Activated CD8-positive, alpha-beta T cell treated with anti-CD3 and anti-CD28 coated beads, Interleukin-2, amount 10 ng/mL, durations not matched to agents 7 days and 5 days (primary cell): ENCODE results near the gene DUOX2. TPM values are rescaled to one million over a fixed set of nuclear protein-coding genes. Genes with fewer than 3 reads are reported as not detected.
"Not testable (repeated sequence)": the region's sequence is repeated elsewhere in the genome, so short reads cannot be mapped to it uniquely, and the experiment has no call there.

ENCODE experiments used
- ATAC-seq: fragments of 150-1000 bp; cut with Tn5 transposase; one replicate; pipeline ENCODE4 v1.10.0; 2021; ENCODE audit warnings: moderate library complexity
- CTCF ChIA-PET: fragments of 350-600 bp; sonication (Branson Sonifier 250); formaldehyde crosslinking; loops from one replicate; lab custom pipeline; 2021; ENCODE audit warnings: antibody characterized with exemption; lab: Charles Lee
- POLR2A ChIA-PET: fragments of 350-600 bp; sonication (Branson Sonifier 250); formaldehyde crosslinking; loops from one replicate; lab custom pipeline; 2021; ENCODE audit warnings: antibody characterized with exemption; lab: Charles Lee
- DNase-seq: peaks from one replicate; pipeline ENCODE4 v3.0.0-alpha.2; 2020
- H3K27ac Mint-ChIP-seq: one replicate; pipeline ENCODE4 v1.8.0; 2021; ENCODE audit warnings: mild to moderate bottlenecking, mixed read lengths
- H3K27me3 Mint-ChIP-seq: one replicate; pipeline ENCODE4 v1.8.0; 2021; ENCODE audit warnings: low read depth, mixed read lengths
- H3K36me3 Mint-ChIP-seq: one replicate; pipeline ENCODE4 v1.8.0; 2021; ENCODE audit warnings: low read depth, mixed read lengths
- H3K4me1 Mint-ChIP-seq: one replicate; pipeline ENCODE4 v1.8.0; 2021; ENCODE audit warnings: low read depth, mixed read lengths
- H3K4me3 Mint-ChIP-seq: one replicate; pipeline ENCODE4 v1.8.0; 2021; ENCODE audit warnings: mild to moderate bottlenecking, mixed read lengths
- H3K9me3 Mint-ChIP-seq: one replicate; pipeline ENCODE4 v1.8.0; 2022; ENCODE audit warnings: mixed read lengths; ENCODE audit not compliant: insufficient read depth
- total RNA-seq, 2 experiments: library from RNA; stranded (reverse); gene quantifications; one replicate each; pipeline ENCODE4 v1.2.3, GENCODE V29; 2021

DUOX2 gene
- total RNA-seq, 2 experiments from 2014 or later = not detected

GRCh38 chr15:45137703-45138102, 23.7 kb upstream of the DUOX2 start:
- CTCF ChIA-PET = interaction anchor here (2.2 kb wide), 1 partner anchor 20 kb away, joined by 12 read pairs; no protein-coding TSS in a partner anchor
- Mint-ChIP-seq H3K27ac (no peak overlapping the region), H3K36me3 (no peaks in the 10 kb centered on the region), H3K27me3 (peaks cover 31% of the 10 kb centered on the region), H3K4me1 (peaks cover 7% of the 10 kb centered on the region), H3K9me3 (no peaks in the 10 kb centered on the region), H3K4me3 (no peak overlapping the region)
- DNase-seq (no peak), ATAC-seq (no peak)
- POLR2A ChIA-PET = no interaction called here

DNA sequence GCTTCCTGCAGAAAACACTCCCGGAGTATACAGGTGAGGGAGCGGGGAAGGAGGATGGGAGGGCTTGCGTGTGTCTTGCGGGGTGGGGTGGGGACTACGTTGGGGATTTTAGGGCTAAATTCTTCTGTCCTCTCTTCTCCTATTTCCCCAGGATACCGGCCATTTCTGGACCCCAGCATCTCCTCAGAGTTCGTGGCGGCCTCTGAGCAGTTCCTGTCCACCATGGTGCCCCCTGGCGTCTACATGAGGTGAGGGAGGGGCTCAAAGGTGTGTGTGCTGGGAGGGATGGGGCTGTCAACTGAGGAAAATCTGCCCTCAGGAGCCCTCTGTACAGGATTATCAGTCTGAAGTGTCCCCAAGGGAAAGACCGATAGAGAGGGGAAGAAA, 22.4 kb upstream of the DUOX2 start:
- peaks cover 38% of the 10 kb centered on the region for H3K27me3 Mint-ChIP-seq
- H3K4me1 Mint-ChIP-seq = peaks cover 7% of the 10 kb centered on the region
- H3K9me3 Mint-ChIP-seq = no peaks in the 10 kb centered on the region
- CTCF ChIA-PET = no interaction called here
- H3K36me3 Mint-ChIP-seq = no peaks in the 10 kb centered on the region
- POLR2A ChIA-PET = no interaction called here
- no peak overlapping the region for H3K27ac Mint-ChIP-seq
- DNase-seq (no peak), ATAC-seq (no peak)
- H3K4me3 Mint-ChIP-seq = no peak overlapping the region

DNA sequence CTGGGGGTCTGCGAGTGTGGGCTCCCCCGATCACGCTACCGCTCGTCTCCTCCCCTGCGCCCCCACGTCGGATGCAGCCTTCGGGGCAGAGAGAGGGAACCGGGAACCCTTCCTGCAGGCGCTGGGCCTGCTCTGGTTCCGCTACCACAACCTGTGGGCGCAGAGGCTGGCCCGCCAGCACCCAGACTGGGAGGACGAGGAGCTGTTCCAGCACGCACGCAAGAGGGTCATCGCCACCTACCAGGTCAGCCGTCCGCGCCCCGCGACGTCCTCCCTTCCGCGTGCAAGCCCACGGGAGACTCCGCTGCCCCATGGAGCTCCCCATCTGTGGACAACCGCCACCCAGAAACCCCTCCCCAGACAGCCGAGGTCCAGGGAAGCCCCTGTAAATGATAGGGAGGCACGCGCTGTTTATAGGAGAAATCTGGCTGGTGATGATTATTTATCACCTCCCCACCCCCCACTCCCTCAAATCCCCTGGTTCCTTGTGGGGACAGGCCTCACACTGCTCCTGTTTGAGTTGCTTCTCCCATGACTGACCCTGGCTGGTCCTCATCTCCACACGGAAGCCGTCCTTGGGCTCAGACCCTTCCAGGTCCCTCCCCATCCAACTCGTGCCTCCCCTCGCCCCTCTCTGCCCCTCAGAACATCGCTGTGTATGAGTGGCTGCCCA, 21.9 kb upstream of the DUOX2 start:
- H3K36me3 Mint-ChIP-seq, H3K27ac Mint-ChIP-seq, H3K9me3 Mint-ChIP-seq, DNase-seq, H3K4me1 Mint-ChIP-seq, ATAC-seq, POLR2A ChIA-PET, H3K4me3 Mint-ChIP-seq: not testable (repeated sequence)
- H3K27me3 Mint-ChIP-seq = peaks cover 42% of the 10 kb centered on the region
- CTCF ChIA-PET = interaction anchor here (1.1 kb wide), 1 partner anchor 9 kb away, joined by 3 read pairs; no protein-coding TSS in a partner anchor

- Mint-ChIP-seq H3K9me3 (no peaks in the 10 kb centered on the region), H3K4me3 (peak overlapping the region; percentile 13), H3K4me1 (peaks cover 7% of the 10 kb centered on the region), H3K27ac (no peak overlapping the region), H3K27me3 (peaks cover 49% of the 10 kb centered on the region), H3K36me3 (no peaks in the 10 kb centered on the region)
- ChIA-PET POLR2A (no interaction called here), CTCF (interaction anchor here (1.1 to 1.7 kb wide), 2 partner anchors 8 to 33 kb away, joined by 3 to 4 read pairs; no protein-coding TSS in a partner anchor)
- no peak for DNase-seq
- peak; percentile 37 for ATAC-seq
Measured at GRCh38 chr15:45134682-45135604, 21.0 kb upstream of the DUOX2 start.

DNA sequence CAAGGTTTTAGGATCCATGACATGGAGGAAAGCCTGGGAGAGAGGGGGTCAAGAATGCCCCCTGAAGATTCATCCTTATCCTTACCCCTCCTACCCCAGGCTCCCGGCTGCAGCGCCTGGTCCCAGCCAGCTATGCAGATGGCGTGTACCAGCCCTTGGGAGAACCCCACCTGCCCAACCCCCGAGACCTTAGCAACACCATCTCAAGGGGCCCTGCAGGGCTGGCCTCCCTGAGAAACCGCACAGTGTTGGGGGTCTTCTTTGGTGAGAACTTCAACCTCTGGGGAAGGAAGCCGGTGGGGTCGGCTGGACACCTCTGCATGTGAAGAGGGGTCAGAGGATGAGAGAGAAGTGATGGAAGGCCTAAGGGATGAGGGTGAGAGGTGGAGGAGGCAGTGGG, 20.1 kb upstream of the DUOX2 start:
- H3K27ac Mint-ChIP-seq = no peak overlapping the region
- H3K4me3 Mint-ChIP-seq = no peak overlapping the region
- peaks cover 7% of the 10 kb centered on the region for H3K4me1 Mint-ChIP-seq
- ATAC-seq = no peak
- DNase-seq = no peak
- H3K36me3 Mint-ChIP-seq = no peaks in the 10 kb centered on the region
- no peaks in the 10 kb centered on the region for H3K9me3 Mint-ChIP-seq
- ChIA-PET CTCF (interaction anchor here (1.1 to 1.7 kb wide), 2 partner anchors 16 to 34 kb away, joined by 4 to 7 read pairs; no protein-coding TSS in a partner anchor), POLR2A (no interaction called here)
- H3K27me3 Mint-ChIP-seq = peaks cover 53% of the 10 kb centered on the region

GRCh38 chr15:45133561-45133920, 19.6 kb upstream of the DUOX2 start:
- ATAC-seq (no peak), DNase-seq (no peak)
- Mint-ChIP-seq H3K4me3 (no peak overlapping the region), H3K36me3 (no peaks in the 10 kb centered on the region), H3K27ac (no peak overlapping the region), H3K4me1 (peaks cover 7% of the 10 kb centered on the region), H3K27me3 (peaks cover 58% of the 10 kb centered on the region), H3K9me3 (no peaks in the 10 kb centered on the region)
- ChIA-PET CTCF (interaction anchor here (1.1 to 1.7 kb wide), 2 partner anchors 15 to 35 kb away, joined by 4 to 7 read pairs; no protein-coding TSS in a partner anchor), POLR2A (no interaction called here)

DNA sequence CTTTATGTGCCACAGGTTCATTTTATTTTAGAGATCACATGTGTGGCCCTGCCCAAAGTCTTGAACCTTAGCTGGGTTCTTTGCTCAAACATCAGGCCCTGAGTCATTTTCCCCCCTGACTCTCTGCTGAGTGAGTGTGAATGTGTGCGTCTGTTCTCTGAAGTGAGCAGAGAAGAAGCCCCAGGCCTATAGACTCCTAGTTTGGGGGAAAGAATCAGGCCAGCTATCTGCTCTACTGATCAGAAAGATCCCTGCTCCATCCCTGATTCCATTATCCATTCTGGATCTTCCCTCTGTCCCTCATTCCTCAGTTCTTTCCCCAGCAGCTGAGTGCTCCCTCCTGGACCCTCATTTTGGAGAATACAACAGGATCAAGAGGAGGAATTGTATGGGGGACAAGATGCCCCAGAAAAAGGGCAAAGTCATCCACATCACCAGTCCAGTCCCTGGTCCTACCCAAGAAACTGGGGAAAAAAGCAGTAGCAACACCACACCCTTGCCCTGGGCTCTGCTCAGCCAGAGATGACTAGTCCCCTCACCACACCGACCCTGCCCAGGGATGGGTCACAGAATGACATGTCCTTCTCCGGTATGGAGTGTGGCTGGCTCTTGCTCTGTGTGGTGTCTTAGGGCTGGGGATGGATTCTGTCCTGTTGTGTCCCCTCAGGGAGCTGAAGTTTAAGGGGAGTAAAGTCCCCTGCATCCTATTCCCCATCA, 19.0 kb upstream of the DUOX2 start:
- ChIA-PET CTCF (interaction anchor here (1.1 to 3.6 kb wide), 3 partner anchors 15 to 35 kb away, joined by 4 to 28 read pairs (median 7); no protein-coding TSS in a partner anchor), POLR2A (no interaction called here)
- ATAC-seq (no peak), DNase-seq (no peak)
- H3K9me3 Mint-ChIP-seq = no peaks in the 10 kb centered on the region
- H3K27me3 Mint-ChIP-seq = peaks cover 63% of the 10 kb centered on the region
- H3K4me1 Mint-ChIP-seq = peaks cover 7% of the 10 kb centered on the region
- H3K4me3 Mint-ChIP-seq = no peak overlapping the region
- H3K36me3 Mint-ChIP-seq = no peaks in the 10 kb centered on the region
- no peak overlapping the region for H3K27ac Mint-ChIP-seq

GRCh38 chr15:45131510-45131909, 17.5 kb upstream of the DUOX2 start:
- Mint-ChIP-seq H3K27me3 (peaks cover 67% of the 10 kb centered on the region), H3K4me1 (peaks cover 7% of the 10 kb centered on the region), H3K4me3 (no peak overlapping the region), H3K9me3 (no peaks in the 10 kb centered on the region), H3K36me3 (no peaks in the 10 kb centered on the region), H3K27ac (no peak overlapping the region)
- ATAC-seq (no peak), DNase-seq (no peak)
- POLR2A ChIA-PET = interaction anchor here (0.6 kb wide), 1 partner anchor 207 kb away, joined by 3 read pairs; no protein-coding TSS in a partner anchor
- CTCF ChIA-PET = interaction anchor here (0.6 to 3.6 kb wide), 2 partner anchors 13 to 665 kb away, joined by 3 to 28 read pairs; no protein-coding TSS in a partner anchor

DNA sequence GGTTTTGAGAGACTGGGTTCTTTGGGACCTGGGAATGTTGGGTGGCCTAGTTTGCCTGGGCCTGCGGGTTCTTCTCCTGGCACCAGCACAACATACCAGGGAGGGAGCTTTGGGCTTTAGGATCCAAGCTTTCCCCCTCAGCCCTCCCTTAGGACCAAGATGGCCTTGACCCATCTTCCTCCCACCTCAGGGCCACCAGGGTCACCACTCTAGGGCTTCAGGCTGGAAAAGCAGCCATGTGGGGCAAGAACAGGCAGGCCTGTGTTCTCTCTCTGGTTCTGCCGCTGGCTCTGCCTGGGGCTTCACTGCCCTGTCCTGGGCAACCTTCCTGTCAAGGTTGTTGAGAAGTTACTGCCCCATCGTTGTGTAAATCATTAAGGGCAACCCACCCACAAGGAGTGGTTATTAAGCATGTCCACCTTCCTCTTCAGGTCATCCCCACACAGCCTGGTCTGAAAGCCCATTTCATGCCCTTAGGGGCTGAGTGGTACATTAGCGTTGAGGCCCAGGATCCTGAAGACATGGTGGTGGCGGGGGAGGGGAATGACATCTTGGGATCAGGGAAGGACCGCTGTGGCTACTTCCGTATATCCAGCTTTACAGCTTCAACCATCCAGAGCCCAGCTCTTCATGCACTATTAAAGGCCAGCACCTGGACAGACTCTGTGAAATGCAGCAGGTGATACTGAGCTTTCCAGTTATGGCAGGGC, 16.5 kb upstream of the DUOX2 start:
- ATAC-seq (no peak), DNase-seq (no peak)
- no peaks in the 10 kb centered on the region for H3K9me3 Mint-ChIP-seq
- H3K36me3 Mint-ChIP-seq = no peaks in the 10 kb centered on the region
- H3K4me1 Mint-ChIP-seq = peaks cover 5% of the 10 kb centered on the region
- ChIA-PET CTCF (interaction anchor here (3.6 kb wide), 1 partner anchor 12 kb away, joined by 28 read pairs; no protein-coding TSS in a partner anchor), POLR2A (no interaction called here)
- H3K4me3 Mint-ChIP-seq = no peak overlapping the region
- no peak overlapping the region for H3K27ac Mint-ChIP-seq
- H3K27me3 Mint-ChIP-seq = peaks cover 72% of the 10 kb centered on the region

DNA sequence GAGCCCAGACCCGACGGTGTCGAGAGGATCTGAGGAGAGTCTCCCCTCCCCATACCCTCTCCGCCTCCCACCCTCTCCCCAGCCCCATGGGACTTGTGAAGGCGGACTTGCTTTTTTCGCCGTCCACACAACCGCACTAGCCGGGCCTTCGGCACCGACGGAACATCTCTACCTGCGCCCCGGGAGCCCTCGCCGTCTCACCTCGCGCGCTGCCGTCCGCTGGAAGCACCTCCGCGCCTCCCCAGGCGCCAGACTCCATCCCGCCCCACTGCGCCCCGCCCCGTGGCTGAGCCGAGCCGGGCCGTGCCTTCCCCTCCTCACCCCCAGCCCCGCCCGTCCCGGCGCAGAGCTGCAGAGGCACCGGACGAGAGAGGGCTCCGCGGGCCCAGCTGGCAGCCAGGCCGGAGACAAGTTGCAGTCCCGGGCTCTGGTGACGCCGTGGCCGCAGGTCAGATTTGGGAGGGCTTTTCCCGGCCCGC, 15.7 kb upstream of the DUOX2 start, which contains the start of the genes DUOX1 and DUOXA1:
TSS of gene DUOX1 (plus strand) at position 344 of the 479 bp plus-strand sequence. CDS start 1,973 bp downstream, outside the sequence.
TSS of gene DUOXA1 (minus strand) at position 229 of the 479 bp plus-strand sequence. CDS start 6,865 bp downstream, outside the sequence.
- H3K4me3 Mint-ChIP-seq = no peak within 1 kb of the TSS
- POLR2A ChIA-PET = no interaction called here
- peaks cover 2% of the 10 kb centered on the region for H3K4me1 Mint-ChIP-seq
- no peaks in the 10 kb centered on the region for H3K9me3 Mint-ChIP-seq
- no peaks in the 10 kb centered on the region for H3K36me3 Mint-ChIP-seq
- no peak within 1 kb of the TSS for H3K27ac Mint-ChIP-seq
- peaks cover 76% of the 10 kb centered on the region for H3K27me3 Mint-ChIP-seq
- CTCF ChIA-PET = interaction anchor here (3.6 kb wide), 1 partner anchor 12 kb away, joined by 28 read pairs; no protein-coding TSS in a partner anchor
- ATAC-seq = peak; percentile 68
- peak; percentile 41 for DNase-seq
